CD14-positive monocyte (primary cell): ENCODE measurements around the gene AIPL1. TPM values are rescaled to one million over a fixed set of nuclear protein-coding genes. Genes with fewer than 3 reads are reported as not detected.

ENCODE experiments used
- DNase-seq, 3 donors: peaks; one replicate each; pipeline ENCODE4 v3.0.0-alpha.2; 2011 to 2022
- H2AFZ ChIP-seq: 2 replicates; pipeline ENCODE4 v1.6.0; 2012; ENCODE audit warnings: mild to moderate bottlenecking, low read depth, low read length, inconsistent platforms; ENCODE audit not compliant: insufficient read depth, poor library complexity, severe bottlenecking
- H3K27ac ChIP-seq, 2 donors: 1 replicate in 1 of 2; 2 replicates in 1 of 2; pipeline ENCODE4 v1.5.1; 2012 to 2013; ENCODE audit warnings: low read length in 2 of 2, control low read depth in 1 of 2, inconsistent platforms in 1 of 2, low read depth in 1 of 2, mild to moderate bottlenecking in 1 of 2
- H3K27me3 ChIP-seq, 2 donors: one replicate each; pipeline versions ENCODE4 v1.6.0 to v1.6.1; 2011 to 2013; ENCODE audit warnings: low read length in 2 of 2; ENCODE audit not compliant: control insufficient read depth in 2 of 2, insufficient read depth in 2 of 2
- H3K36me3 ChIP-seq, 2 donors: replicated peaks in 1 of 2; 1 replicate in 1 of 2; 2 replicates in 1 of 2; pipeline versions ENCODE4 v1.5.1 to v1.6.1; 2012 to 2013; ENCODE audit warnings: low read length in 2 of 2, control low read depth in 1 of 2, inconsistent platforms in 1 of 2, mild to moderate bottlenecking in 1 of 2; ENCODE audit not compliant: insufficient read depth in 2 of 2, control insufficient read depth in 1 of 2
- H3K4me1 ChIP-seq, 2 donors: 1 replicate in 1 of 2; 2 replicates in 1 of 2; pipeline versions ENCODE4 v1.5.1 to v1.6.1; 2012 to 2013; ENCODE audit warnings: low read length in 2 of 2, control low read depth in 1 of 2, inconsistent platforms in 1 of 2, mild to moderate bottlenecking in 1 of 2, moderate library complexity in 1 of 2; ENCODE audit not compliant: insufficient read depth in 2 of 2, control insufficient read depth in 1 of 2
- H3K4me2 ChIP-seq: replicated peaks from 2 replicates; pipeline ENCODE3; 2012; ENCODE audit warnings: low read length, moderate library complexity, mild to moderate bottlenecking; ENCODE audit not compliant: poor library complexity, severe bottlenecking; ENCODE audit errors: extremely low read depth
- H3K4me3 ChIP-seq, 3 experiments: fragments of 200-600 bp in 1 of 3; sonication (generic) in 1 of 3; replicated peaks in 1 of 3; 1 replicate in 2 of 3; 2 replicates in 1 of 3; pipeline ENCODE4 v1.5.1; 2011 to 2013; ENCODE audit warnings: low read length in 3 of 3, mild to moderate bottlenecking in 3 of 3, control low read depth in 2 of 3, low read depth in 2 of 3, inconsistent platforms in 1 of 3, moderate library complexity in 1 of 3
- H3K79me2 ChIP-seq: 2 replicates; pipeline ENCODE4 v1.6.0; 2012; ENCODE audit warnings: mild to moderate bottlenecking, control low read depth, inconsistent platforms, low read length, moderate library complexity; ENCODE audit not compliant: insufficient read depth
- H3K9ac ChIP-seq: 2 replicates; pipeline ENCODE4 v1.6.0; 2017; ENCODE audit warnings: low read length, mild to moderate bottlenecking; ENCODE audit not compliant: insufficient read depth, poor library complexity, severe bottlenecking
- H3K9me3 ChIP-seq, 2 donors: replicated peaks in 1 of 2; 1 replicate in 1 of 2; 2 replicates in 1 of 2; pipeline versions ENCODE4 v1.5.1 to v1.6.1; 2012 to 2013; ENCODE audit warnings: low read length in 2 of 2, control low read depth in 1 of 2; ENCODE audit not compliant: control insufficient read depth in 1 of 2, insufficient read depth in 1 of 2
- H4K20me1 ChIP-seq: 2 replicates; pipeline ENCODE4 v1.6.0; 2012; ENCODE audit warnings: mild to moderate bottlenecking, low read length, control low read depth, moderate library complexity; ENCODE audit not compliant: insufficient read depth
- H3K27ac Mint-ChIP-seq, 7 donors: one replicate each; pipeline ENCODE4 v1.8.0; 2020; ENCODE audit warnings: mild to moderate bottlenecking in 7 of 7, mixed read lengths in 7 of 7, moderate library complexity in 6 of 7, inconsistent platforms in 2 of 7
- H3K27me3 Mint-ChIP-seq, 3 donors: one replicate each; pipeline ENCODE4 v1.8.0; 2021 to 2022; ENCODE audit warnings: low read depth in 3 of 3, mild to moderate bottlenecking in 3 of 3, mixed read lengths in 3 of 3, moderate library complexity in 3 of 3, inconsistent platforms in 1 of 3
- H3K36me3 Mint-ChIP-seq, 2 donors: one replicate each; pipeline ENCODE4 v1.8.0; 2020; ENCODE audit warnings: mixed read lengths in 2 of 2, inconsistent platforms in 1 of 2, mild to moderate bottlenecking in 1 of 2
- H3K4me1 Mint-ChIP-seq: one replicate; pipeline ENCODE4 v1.8.0; 2020; ENCODE audit warnings: mild to moderate bottlenecking, mixed read lengths
- H3K4me3 Mint-ChIP-seq, 2 donors: one replicate each; pipeline ENCODE4 v1.8.0; 2020; ENCODE audit warnings: mild to moderate bottlenecking in 2 of 2, mixed read lengths in 2 of 2, moderate library complexity in 1 of 2
- H3K9me3 Mint-ChIP-seq, 7 donors: one replicate each; pipeline ENCODE4 v1.8.0; 2020 to 2022; ENCODE audit warnings: mixed read lengths in 7 of 7, mild to moderate bottlenecking in 6 of 7, moderate library complexity in 6 of 7, inconsistent platforms in 2 of 7
- CTCF ChIP-seq: fragments of 200-600 bp; IDR thresholded peaks from one replicate; pipeline ENCODE4 v1.8.0; 2022; ENCODE audit warnings: antibody characterized with exemption, mild to moderate bottlenecking
- whole genome bisulfite sequencing: methylation state at CpG from one replicate; pipeline ENCODE4 v1.1.5; 2013; ENCODE audit warnings: missing lambda C conversion rate; ENCODE audit not compliant: insufficient coverage; 5-methylcytosine and 5-hydroxymethylcytosine counted together
- intact Hi-C, 2 donors: fragments of 100-400 bp; cut with micrococcal nuclease; formaldehyde crosslinking; loops; one replicate each; pipeline versions ENCODE4 v1.15.0 to v1.15.1; 2023
- polyA plus RNA-seq, 3 donors: library from polyadenylated mRNA; depleted of rRNA in 1 of 3; unstranded in 2 of 3; stranded (reverse) in 1 of 3; fragments of 300-500 nt in 2 of 3; fragments of >200 nt in 1 of 3; fragmentation: Illumina TruSeq in 2 of 3; gene quantifications; 1 replicate in 2 of 3; 2 replicates in 1 of 3; pipeline ENCODE4 v1.2.3, GENCODE V29; 2012 to 2021

The AIPL1 gene
- polyA plus RNA-seq, 3 donors = not detected

- Histone ChIP-seq H3K4me1 (no peaks in the 10 kb centered on the region), H3K9me3 (no peaks in the 10 kb centered on the region), H4K20me1 (no peaks in the 10 kb centered on the region), H3K4me2 (no peak overlapping the region), H2AFZ (no peak overlapping the region), H3K36me3 (no peaks in the 10 kb centered on the region), H3K27me3 (peaks cover 0 to 5% of the 10 kb centered on the region in 2 donors), H3K9ac (no peak overlapping the region), H3K27ac (no peak overlapping the region), H3K79me2 (no peaks in the 10 kb centered on the region), H3K4me3 (no peak overlapping the region)
- Mint-ChIP-seq H3K27me3 (peaks cover 10 to 27% (median 23%) of the 10 kb centered on the region in 3 donors), H3K36me3 (no peaks in the 10 kb centered on the region), H3K4me3 (peak overlapping the region in 1 of 2 donors; percentile 32), H3K4me1 (no peaks in the 10 kb centered on the region), H3K27ac (no peak overlapping the region), H3K9me3 (peaks cover 2 to 16% (median 8%) of the 10 kb centered on the region in 7 donors)
- 30% methylated on average over 1 of the region's 2 CpGs for WGBS
- no peak for TF ChIP-seq CTCF
- DNase-seq = no peak
- intact Hi-C loops = no loop called here
Measured at GRCh38 chr17:6374271-6374691, 60.6 kb downstream of the AIPL1 start.

Other genes starting within 250 kb of the AIPL1 start
- not detected for gene PIMREG, start 9.3 kb upstream of the AIPL1 start, polyA plus RNA-seq
- gene PITPNM3, start 121.4 kb upstream of the AIPL1 start, polyA plus RNA-seq = under 1 TPM in 1 of 3 donors, not detected in 2; 0.29 TPM
- gene KIAA0753, start 205.6 kb upstream of the AIPL1 start, polyA plus RNA-seq = 1 to 10 TPM; 1.7 to 6.6 (median 3.5) TPM
- gene TXNDC17, start 205.9 kb upstream of the AIPL1 start, polyA plus RNA-seq = 100 to 1,000 TPM in 2 of 3 donors, 10 to 100 TPM in 1; 88.8 to 357 (median 319) TPM
- gene MED31, start 216.5 kb upstream of the AIPL1 start, polyA plus RNA-seq = 10 to 100 TPM in 2 of 3 donors, 1 to 10 TPM in 1; 6.8 to 38.2 (median 33.6) TPM
- 1 to 10 TPM in 2 of 3 donors, under 1 TPM in 1; 0.51 to 1.8 (median 1.2) TPM for gene C17orf100, start 216.6 kb upstream of the AIPL1 start, polyA plus RNA-seq